ENCODE measurements around the gene IFT122.
"Not testable (repeated sequence)": the region's sequence is repeated elsewhere in the genome, so short reads cannot be mapped to it uniquely, and the experiment has no call there.

The IFT122 gene

DNA sequence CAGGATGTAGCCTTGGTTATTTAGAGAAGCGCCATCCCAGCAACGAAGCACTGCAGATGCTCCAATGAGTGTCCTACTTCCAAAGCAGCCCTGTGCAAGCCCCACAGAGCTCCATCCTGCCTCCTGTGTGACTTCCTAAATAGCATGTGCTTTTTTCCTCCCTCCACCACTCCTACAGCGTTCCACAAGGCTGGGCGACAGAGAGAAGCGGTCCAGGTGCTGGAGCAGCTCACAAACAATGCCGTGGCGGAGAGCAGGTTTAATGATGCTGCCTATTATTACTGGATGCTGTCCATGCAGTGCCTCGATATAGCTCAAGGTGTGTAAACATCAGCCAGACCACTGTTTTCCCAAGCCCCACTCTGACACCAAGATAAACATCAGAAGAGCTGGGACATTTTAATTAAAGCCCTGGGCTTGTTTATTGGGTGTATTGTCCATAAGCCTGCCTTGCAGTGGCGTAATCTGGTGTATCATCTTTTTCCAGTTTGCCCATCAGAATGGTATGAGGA is 66.3 kb downstream of the IFT122 start:
- DNase-seq = peak in 7 of 10 donors; percentile 45 to 90 (median 58)

DNA sequence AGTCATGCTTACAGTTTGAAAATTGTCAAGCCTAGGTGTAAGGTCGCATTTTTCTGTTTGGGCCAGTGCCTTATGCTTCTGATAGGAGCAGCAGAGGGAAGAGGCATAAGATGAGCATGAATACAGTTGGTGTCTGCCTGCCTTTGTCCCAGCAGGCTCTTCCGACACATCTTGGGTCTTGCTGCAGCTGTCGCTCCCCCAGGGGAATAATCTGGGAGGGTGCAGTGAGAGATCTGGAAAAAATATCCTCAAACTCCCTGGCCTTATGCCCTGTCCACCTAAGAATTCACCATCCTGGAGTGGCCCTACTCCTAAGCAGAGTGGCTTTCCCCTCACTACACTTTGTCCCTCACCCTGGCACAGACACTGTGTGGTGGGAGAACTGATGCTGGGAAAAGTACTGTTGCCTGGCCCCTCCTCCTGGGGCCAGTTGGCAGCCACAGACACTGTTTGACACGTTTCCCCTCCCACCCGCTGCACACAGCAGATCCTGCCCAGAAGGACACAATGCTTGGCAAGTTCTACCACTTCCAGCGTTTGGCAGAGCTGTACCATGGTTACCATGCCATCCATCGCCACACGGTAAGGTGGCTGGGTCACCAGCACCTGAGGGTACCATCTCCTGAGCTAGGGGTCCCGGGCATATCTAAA is 67.3 kb downstream of the IFT122 start:
- DNase-seq = peak; percentile 53 to 96 (median 71)
- intact Hi-C loops (cut with DNase I) = no loop called here

More for the DNA sequence above, 66.3 kb downstream of the IFT122 start:
- intact Hi-C loops (cut with DNase I) = no loop called here

DNA sequence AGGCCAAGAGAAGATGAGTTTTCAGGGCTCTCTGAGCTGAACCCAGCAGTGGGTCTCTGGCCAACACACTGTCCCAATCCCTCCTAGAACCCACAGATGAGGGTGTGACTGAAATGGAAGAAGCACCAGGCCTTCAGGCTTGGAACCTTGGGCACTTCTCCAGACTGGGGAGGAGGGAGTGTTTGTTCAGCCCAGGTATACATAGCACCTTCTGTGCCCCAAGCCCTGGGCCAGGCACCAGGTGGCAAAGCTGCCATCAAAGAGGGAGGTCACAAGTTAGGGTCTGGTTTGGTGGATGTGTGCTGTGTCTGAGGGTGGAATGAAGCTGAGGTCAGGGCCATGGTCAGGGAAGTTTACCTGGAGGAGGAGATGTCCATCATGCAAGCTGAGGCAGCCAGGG is 72.6 kb downstream of the IFT122 start:
- intact Hi-C loops (cut with DNase I) = no loop called here
- DNase-seq = peak in 1 of 10 donors; percentile 8

- intact Hi-C loops (cut with DNase I) = no loop called here
These were observed 73.7 kb downstream of the IFT122 start for GRCh38 chr3:129513705-129514104.

GRCh38 chr3:129514110-129514509 is 74.1 kb downstream of the IFT122 start:
- no peak for DNase-seq
- intact Hi-C loops (cut with DNase I) = no loop called here

More at GRCh38 chr3:129513705-129514104, 73.7 kb downstream of the IFT122 start:
- DNase-seq = no peak

DNA sequence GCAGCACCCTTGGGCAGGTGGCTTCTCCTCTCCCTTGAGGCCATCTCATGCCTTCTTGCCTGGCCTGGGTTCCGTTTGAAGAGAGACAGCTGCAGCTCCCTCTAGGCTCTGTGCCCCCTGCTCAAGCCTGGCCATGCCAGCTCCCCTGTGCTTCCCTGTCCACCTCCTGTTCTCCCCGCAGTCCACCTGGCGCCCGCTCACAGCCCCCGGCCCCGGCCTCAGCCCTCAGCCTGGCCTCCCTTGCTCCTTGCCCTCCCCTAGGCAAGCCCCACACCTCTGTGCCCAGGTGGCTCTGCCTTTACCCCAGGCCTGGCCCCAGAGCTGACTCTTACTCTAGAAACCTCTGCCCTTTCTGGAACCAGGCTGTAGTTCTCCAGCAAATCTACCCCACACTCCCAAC is 74.5 kb downstream of the IFT122 start:
- no peak for DNase-seq
- intact Hi-C loops (cut with DNase I) = no loop called here

- intact Hi-C loops (cut with DNase I) = not testable (repeated sequence)
- DNase-seq = peak in 1 of 10 donors; percentile 50
These were observed 75.2 kb downstream of the IFT122 start for GRCh38 chr3:129515108-129515820.

GRCh38 chr3:129515821-129516432 is 75.9 kb downstream of the IFT122 start:
- peak in 1 of 10 donors; percentile 48 for DNase-seq
- intact Hi-C loops (cut with DNase I) = not testable (repeated sequence)

DNA sequence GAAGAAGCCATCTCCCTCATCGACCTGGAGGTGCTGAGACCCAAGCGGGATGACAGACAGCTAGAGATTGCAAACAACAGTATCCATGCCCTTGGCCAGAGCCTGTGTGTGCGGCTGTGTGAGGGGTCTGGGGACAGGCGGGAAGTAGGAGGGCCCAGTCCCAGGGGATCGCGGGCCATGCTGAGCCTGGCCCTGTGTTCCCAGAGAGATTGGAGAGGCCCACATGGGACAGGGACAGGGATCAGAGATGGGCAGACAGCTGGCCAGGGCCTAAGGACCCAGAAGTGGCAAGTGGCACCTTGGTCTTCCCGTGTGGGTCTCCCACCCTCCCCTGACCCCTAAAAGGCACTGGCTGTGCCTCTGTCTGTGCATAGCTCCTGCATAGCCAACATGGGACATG is 77.5 kb downstream of the IFT122 start:
- no peak for DNase-seq
- intact Hi-C loops (cut with DNase I) = no loop called here

- DNase-seq = peak in 2 of 10 donors; percentile 72 to 80
- intact Hi-C loops (cut with DNase I) = no loop called here
These were observed 78.1 kb downstream of the IFT122 start for GRCh38 chr3:129518038-129518561.

DNA sequence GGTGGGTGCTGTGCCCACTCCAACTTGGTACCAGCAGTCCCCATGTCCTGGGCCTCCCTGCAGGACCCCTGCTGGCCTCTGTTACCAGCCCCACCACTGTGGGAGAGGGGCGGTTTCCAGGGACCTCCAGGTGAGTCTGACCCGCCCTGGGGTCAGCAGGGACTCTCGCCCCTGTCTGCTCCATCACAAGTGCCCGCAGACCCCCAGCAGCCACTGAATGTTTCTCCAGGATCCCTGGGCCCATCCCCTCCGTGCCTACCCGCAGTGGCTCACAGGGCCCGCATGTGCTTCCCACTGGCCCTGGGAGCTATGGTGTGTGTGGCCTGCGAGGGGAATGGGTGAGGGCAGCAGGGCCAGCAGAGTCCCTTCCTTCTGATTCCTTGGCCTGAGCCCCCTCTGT is 78.6 kb downstream of the IFT122 start:
- intact Hi-C loops (cut with DNase I) = no loop called here
- peak in 1 of 10 donors; percentile 70 for DNase-seq

- DNase-seq = peak in 2 of 10 donors; percentile 71 to 78
- intact Hi-C loops (cut with DNase I) = no loop called here
These were observed 79.4 kb downstream of the IFT122 start for GRCh38 chr3:129519449-129519848.

- DNase-seq = peak in 2 of 10 donors; percentile 65
- intact Hi-C loops (cut with DNase I) = no loop called here
These were observed 80.1 kb downstream of the IFT122 start for GRCh38 chr3:129519896-129520715.

- intact Hi-C loops (cut with DNase I) = no loop called here
- peak in 1 of 10 donors; percentile 75 for DNase-seq
These were observed 80.9 kb downstream of the IFT122 start for GRCh38 chr3:129520960-129521359.

- no peak for DNase-seq
- intact Hi-C loops (cut with DNase I) = no loop called here
These were observed 81.6 kb downstream of the IFT122 start for GRCh38 chr3:129521611-129522010.

DNA sequence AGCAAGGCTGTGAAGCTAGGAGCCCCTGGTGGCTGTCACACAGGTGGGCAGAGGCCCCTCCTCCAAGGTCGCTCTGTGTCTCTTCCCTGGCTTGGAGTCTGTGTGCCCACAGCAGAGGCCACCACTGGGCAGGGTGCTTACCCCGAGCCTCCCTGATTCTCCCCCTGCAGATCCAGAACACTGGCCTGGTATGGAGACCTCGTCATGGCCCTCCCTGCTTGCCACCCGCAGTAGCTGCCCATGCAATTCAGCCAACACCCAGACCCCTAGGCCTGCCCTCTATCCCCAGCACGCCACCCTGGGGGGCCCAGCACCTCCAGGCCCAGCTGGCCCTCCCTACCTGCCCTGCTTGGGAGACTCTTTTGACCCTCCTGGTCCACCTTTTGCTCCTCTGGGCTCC is 82.9 kb downstream of the IFT122 start:
- intact Hi-C loops (cut with DNase I) = no loop called here
- DNase-seq = peak in 1 of 10 donors; percentile 51

- no peak for DNase-seq
- intact Hi-C loops (cut with DNase I) = no loop called here
These were observed 84.1 kb downstream of the IFT122 start for GRCh38 chr3:129524081-129524480.

GRCh38 chr3:129525341-129525968 is 85.4 kb downstream of the IFT122 start:
- no peak for DNase-seq
- intact Hi-C loops (cut with DNase I) = no loop called here

- intact Hi-C loops (cut with DNase I) = no loop called here
- DNase-seq = peak in 1 of 10 donors; percentile 79
These were observed 86.3 kb downstream of the IFT122 start for GRCh38 chr3:129526121-129526900.

Data from posterior cingulate gyrus (tissue), 11 donors.